HCT116 (cell line): Measurements from ENCODE around the gene ZNF76.

ENCODE experiments used
- POLR2A ChIP-seq: IDR thresholded peaks from 2 replicates; pipeline ENCODE4 v1.7.0; 2011; ENCODE audit warnings: borderline replicate concordance; ENCODE audit not compliant: insufficient read depth, insufficient read length; ENCODE audit errors: extremely low read depth
- TF ChIP-seq, protein P1 (sequence below), 3 experiments: fragments of 200-600 bp in 1 of 3; sonication (generic) in 1 of 3; IDR thresholded peaks in 2 of 3; conservative IDR thresholded peaks in 1 of 3; 2 replicates each; pipeline ENCODE4 v1.5.1; 2012 to 2017; ENCODE audit warnings: low read depth in 2 of 3, low read length in 2 of 3, antibody characterized with exemption in 1 of 3, borderline replicate concordance in 1 of 3, control low read depth in 1 of 3, mild to moderate bottlenecking in 1 of 3, mixed read lengths in 1 of 3, mixed run types in 1 of 3, moderate library complexity in 1 of 3; ENCODE audit not compliant: insufficient read depth in 1 of 3

DNA sequence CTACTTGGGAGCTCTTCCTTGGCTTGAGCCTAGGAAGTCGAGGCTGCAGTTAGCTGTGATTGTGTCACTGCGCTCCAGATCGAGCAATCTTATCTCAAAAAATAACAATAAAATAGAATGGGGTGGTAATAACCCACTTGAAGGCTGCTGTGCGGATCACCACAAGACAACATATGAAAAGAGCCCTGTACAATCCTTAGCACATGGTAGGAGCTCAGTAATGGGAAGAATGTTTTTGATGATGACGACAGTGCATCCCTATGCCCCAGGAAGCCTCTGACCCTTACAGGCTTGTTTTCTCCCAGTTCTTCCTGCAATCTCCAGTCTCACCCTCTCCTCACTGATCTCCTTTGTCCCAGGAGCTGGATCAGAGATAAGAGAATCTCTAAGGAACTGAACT, 30.2 kb upstream of the ZNF76 start:
- TF ChIP-seq POLR2A: no peak
- TF ChIP-seq, protein P1, sequence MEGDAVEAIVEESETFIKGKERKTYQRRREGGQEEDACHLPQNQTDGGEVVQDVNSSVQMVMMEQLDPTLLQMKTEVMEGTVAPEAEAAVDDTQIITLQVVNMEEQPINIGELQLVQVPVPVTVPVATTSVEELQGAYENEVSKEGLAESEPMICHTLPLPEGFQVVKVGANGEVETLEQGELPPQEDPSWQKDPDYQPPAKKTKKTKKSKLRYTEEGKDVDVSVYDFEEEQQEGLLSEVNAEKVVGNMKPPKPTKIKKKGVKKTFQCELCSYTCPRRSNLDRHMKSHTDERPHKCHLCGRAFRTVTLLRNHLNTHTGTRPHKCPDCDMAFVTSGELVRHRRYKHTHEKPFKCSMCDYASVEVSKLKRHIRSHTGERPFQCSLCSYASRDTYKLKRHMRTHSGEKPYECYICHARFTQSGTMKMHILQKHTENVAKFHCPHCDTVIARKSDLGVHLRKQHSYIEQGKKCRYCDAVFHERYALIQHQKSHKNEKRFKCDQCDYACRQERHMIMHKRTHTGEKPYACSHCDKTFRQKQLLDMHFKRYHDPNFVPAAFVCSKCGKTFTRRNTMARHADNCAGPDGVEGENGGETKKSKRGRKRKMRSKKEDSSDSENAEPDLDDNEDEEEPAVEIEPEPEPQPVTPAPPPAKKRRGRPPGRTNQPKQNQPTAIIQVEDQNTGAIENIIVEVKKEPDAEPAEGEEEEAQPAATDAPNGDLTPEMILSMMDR (IDR thresholded peaks at IDR 0.05 in 2 of 3, conservative IDR thresholded peaks at IDR 0.05 in 1 of 3; ENCODE audit: borderline replicate concordance in 1 of 3, insufficient read depth in 1 of 3, low read depth in 2 of 3, low read length in 2 of 3): no peak
